Smooth muscle cell (in vitro differentiated cells): ENCODE results near the gene C6orf163. TPM values are rescaled to one million over a fixed set of nuclear protein-coding genes. Genes with fewer than 3 reads are reported as not detected.

ENCODE experiments used
- DNase-seq: peaks from one replicate; lab custom pipeline; 2025; ENCODE audit not compliant: unreplicated experiment; lab: John Stamatoyannopoulos, UW
- H2AFZ ChIP-seq: fragments of 200-600 bp; sonication (generic); 2 replicates; pipeline ENCODE4 v1.6.0; 2016; ENCODE audit warnings: antibody characterized with exemption, low read depth, mild to moderate bottlenecking
- H3F3A ChIP-seq: fragments of 200-600 bp; sonication (generic); 2 replicates; pipeline ENCODE4 v1.6.0; 2017; ENCODE audit warnings: antibody characterized with exemption, low read depth
- H3K27ac ChIP-seq: fragments of 200-600 bp; sonication (generic); 2 replicates; pipeline ENCODE4 v1.5.1; 2016; ENCODE audit warnings: low read depth, mild to moderate bottlenecking
- H3K27me3 ChIP-seq: fragments of 200-600 bp; sonication (generic); 2 replicates; pipeline ENCODE4 v1.6.1; 2016; ENCODE audit warnings: low read depth, mild to moderate bottlenecking
- H3K36me3 ChIP-seq: fragments of 200-600 bp; sonication (generic); 2 replicates; pipeline ENCODE4 v1.5.1; 2016; ENCODE audit warnings: low read depth
- H3K4me1 ChIP-seq: fragments of 200-600 bp; sonication (generic); 2 replicates; pipeline ENCODE4 v1.5.1; 2016; ENCODE audit warnings: low read depth
- H3K4me2 ChIP-seq: fragments of 200-600 bp; sonication (generic); 2 replicates; pipeline ENCODE4 v1.6.0; 2016; ENCODE audit warnings: mild to moderate bottlenecking
- H3K4me3 ChIP-seq: fragments of 200-600 bp; sonication (generic); 2 replicates; pipeline ENCODE4 v1.5.1; 2016; ENCODE audit warnings: mild to moderate bottlenecking
- H3K79me2 ChIP-seq: fragments of 200-600 bp; sonication (generic); 2 replicates; pipeline ENCODE4 v1.6.0; 2016; ENCODE audit warnings: low read depth, mild to moderate bottlenecking
- H3K9ac ChIP-seq: fragments of 200-600 bp; sonication (generic); 2 replicates; pipeline ENCODE4 v1.6.0; 2016; ENCODE audit warnings: low read depth
- H3K9me3 ChIP-seq: fragments of 200-600 bp; sonication (generic); replicated peaks from 2 replicates; pipeline ENCODE4 v1.5.1; 2016; ENCODE audit warnings: low read depth
- H4K20me1 ChIP-seq: fragments of 200-600 bp; sonication (generic); 2 replicates; pipeline ENCODE4 v1.6.0; 2016; ENCODE audit warnings: low read depth
- WGBS: methylation state at CpG from one replicate; pipeline ENCODE4 v1.1.7; 2016; ENCODE audit warnings: low lambda C conversion rate; 5-methylcytosine and 5-hydroxymethylcytosine counted together
- polyA plus RNA-seq: library from polyadenylated mRNA; unstranded; fragments of >200 nt; fragmentation: Nextera tagmentation; extraction: Ambion mirVana; gene quantifications from 2 replicates; pipeline ENCODE4 v1.2.1, GENCODE V29; 2016
- total RNA-seq: library from RNA; depleted of rRNA; stranded (reverse); fragments of >200 nt; gene quantifications from 2 replicates; pipeline ENCODE4 v1.2.3, GENCODE V29; 2014
- TF ChIP-seq, protein P1 (sequence below): fragments of 200-600 bp; sonication (generic); IDR thresholded peaks from 2 replicates; pipeline ENCODE4 v1.5.1; 2017; ENCODE audit warnings: borderline replicate concordance, mild to moderate bottlenecking, antibody characterized with exemption; ENCODE audit not compliant: insufficient read depth, poor library complexity, severe bottlenecking

The C6orf163 gene
- total and polyA plus RNA-seq, 2 experiments from 2014 or later, result 0.59 to 3.1 TPM

DNA sequence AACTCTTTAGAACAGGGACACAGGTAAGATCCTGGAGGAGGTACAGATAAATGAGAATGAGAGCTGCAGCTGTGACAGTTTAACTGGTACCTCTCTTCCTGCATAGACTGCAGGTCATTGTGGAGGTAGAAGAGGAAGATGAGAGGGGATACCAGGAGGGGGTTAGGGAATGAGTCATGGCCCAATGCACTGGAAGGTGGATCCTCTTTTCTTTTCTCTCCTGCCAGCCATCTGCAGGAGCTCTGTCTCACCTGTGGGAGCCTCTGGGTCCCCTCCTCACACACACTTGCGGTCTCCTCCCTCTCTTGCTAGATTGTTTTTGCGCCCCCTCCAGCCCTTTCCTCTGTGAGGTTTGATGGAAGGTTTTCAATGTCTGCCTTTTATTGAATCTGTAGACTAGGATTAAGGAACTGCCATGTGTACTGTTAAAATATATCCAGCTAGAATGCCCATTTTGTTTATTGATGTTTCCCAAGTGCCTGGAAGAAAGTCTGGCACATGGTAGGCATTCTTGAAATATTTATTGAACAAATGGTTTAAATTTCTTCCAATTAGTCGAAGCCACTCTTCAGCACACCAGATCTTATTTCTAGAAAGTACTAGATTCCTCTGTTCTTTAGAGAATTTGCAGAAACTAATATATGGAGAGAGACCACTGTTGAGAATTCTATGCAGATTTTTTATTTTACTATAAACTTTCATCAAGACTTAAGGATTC lies 13.0 kb downstream of the C6orf163 start:
- no peak for DNase-seq
- no peaks in the 10 kb centered on the region for H4K20me1 ChIP-seq
- no peak overlapping the region for H2AFZ ChIP-seq
- WGBS, result 91% methylated on average over 3 of the region's 3 CpGs
- TF ChIP-seq, protein P1, sequence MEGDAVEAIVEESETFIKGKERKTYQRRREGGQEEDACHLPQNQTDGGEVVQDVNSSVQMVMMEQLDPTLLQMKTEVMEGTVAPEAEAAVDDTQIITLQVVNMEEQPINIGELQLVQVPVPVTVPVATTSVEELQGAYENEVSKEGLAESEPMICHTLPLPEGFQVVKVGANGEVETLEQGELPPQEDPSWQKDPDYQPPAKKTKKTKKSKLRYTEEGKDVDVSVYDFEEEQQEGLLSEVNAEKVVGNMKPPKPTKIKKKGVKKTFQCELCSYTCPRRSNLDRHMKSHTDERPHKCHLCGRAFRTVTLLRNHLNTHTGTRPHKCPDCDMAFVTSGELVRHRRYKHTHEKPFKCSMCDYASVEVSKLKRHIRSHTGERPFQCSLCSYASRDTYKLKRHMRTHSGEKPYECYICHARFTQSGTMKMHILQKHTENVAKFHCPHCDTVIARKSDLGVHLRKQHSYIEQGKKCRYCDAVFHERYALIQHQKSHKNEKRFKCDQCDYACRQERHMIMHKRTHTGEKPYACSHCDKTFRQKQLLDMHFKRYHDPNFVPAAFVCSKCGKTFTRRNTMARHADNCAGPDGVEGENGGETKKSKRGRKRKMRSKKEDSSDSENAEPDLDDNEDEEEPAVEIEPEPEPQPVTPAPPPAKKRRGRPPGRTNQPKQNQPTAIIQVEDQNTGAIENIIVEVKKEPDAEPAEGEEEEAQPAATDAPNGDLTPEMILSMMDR, result no peak
- H3K4me2 ChIP-seq, result no peak overlapping the region
- no peaks in the 10 kb centered on the region for H3K79me2 ChIP-seq
- no peak overlapping the region for H3K9ac ChIP-seq
- no peaks in the 10 kb centered on the region for H3F3A ChIP-seq
- H3K4me1 ChIP-seq, result no peaks in the 10 kb centered on the region
- H3K4me3 ChIP-seq, result no peak overlapping the region
- H3K9me3 ChIP-seq, result no peaks in the 10 kb centered on the region
- H3K36me3 ChIP-seq, result no peaks in the 10 kb centered on the region
- H3K27ac ChIP-seq, result no peak overlapping the region
- no peaks in the 10 kb centered on the region for H3K27me3 ChIP-seq

DNA sequence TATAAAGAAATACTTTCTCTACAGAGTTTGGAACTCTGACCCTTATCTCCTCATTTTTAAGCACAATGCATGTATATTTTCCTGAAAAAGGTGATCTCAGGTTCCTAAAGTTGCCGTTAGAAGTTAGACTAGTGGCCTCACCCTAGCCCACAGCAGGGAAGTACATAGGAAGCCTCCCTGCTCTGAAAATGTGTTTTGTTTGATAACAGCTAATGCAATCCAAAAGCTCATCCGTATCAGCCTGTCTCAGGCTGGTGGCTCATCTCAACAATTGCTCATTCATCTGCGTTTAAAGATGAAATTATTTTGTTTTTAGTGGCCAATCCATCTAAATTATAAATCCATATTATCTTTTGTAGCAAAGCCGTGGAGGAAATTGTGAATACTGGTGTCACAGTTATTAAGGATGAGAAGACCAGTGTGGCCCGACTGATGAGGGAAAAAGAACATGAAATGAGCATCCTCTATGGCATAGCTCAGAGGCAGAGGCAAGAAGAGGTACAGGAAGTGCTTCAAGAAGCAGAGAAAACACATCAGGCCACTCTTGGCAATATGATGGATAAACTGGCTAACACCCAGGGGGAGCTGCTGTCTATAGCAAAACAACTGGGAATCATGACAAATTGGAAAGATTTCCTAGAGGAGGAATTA lies 20.1 kb downstream of the C6orf163 start:
- Histone ChIP-seq H3K4me2 (no peak overlapping the region), H4K20me1 (no peaks in the 10 kb centered on the region), H3K36me3 (no peaks in the 10 kb centered on the region), H2AFZ (no peak overlapping the region), H3K9ac (no peak overlapping the region), H3K4me1 (no peaks in the 10 kb centered on the region), H3F3A (no peaks in the 10 kb centered on the region), H3K79me2 (no peaks in the 10 kb centered on the region), H3K9me3 (no peaks in the 10 kb centered on the region), H3K27me3 (no peaks in the 10 kb centered on the region), H3K27ac (no peak overlapping the region), H3K4me3 (no peak overlapping the region)
- WGBS, result 96% methylated on average over 5 of the region's 5 CpGs
- no peak for DNase-seq
- TF ChIP-seq, protein P1, result no peak

DNA sequence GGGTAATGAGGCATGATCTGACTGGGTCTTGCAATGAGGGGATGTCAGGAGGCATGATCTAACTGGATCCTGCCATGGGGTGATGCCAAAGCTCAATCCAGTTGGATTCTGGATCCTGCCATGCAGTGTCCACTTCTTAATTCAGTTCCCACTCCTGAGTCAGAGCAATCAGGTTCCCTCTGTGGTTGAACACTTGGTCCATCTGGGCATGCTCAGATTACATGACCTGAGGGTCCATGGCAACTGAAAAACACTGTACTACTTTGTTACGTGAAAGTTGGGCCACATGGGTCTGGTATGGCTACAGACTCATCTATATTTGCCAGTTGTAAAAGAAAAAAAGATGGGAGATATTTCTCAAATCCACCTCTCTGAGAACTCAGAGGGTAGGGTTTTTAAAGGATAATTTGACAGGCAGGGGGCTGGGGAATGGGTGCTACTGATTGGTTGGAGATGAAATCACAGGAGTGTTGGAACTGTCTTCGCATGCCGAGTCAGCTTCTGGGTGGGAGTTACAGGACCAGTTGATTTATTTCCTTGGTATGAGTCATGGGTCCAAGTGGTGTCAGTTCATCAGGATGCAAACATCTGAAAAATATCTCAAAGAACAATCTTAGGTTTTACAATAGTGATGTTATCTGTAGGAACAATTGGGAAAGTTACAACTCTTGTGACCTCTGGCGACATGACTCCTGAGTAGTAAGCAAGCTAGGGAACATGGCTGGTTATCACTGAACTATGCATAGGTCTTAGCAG lies 21.6 kb downstream of the C6orf163 start:
- Histone ChIP-seq H3K9me3 (no peaks in the 10 kb centered on the region), H3K4me2 (no peak overlapping the region), H3K9ac (no peak overlapping the region), H3K27me3 (no peaks in the 10 kb centered on the region), H3K79me2 (no peaks in the 10 kb centered on the region), H3K4me1 (no peaks in the 10 kb centered on the region), H3K4me3 (no peak overlapping the region), H2AFZ (no peak overlapping the region), H3K27ac (no peak overlapping the region), H3F3A (no peaks in the 10 kb centered on the region), H3K36me3 (no peaks in the 10 kb centered on the region), H4K20me1 (no peaks in the 10 kb centered on the region)
- no peak for DNase-seq
- TF ChIP-seq, protein P1, result no peak
- WGBS, result 80% methylated on average over 4 of the region's 4 CpGs
